Measurements from ENCODE around the gene CXCL3.
"Not testable (repeated sequence)": the region's sequence is repeated elsewhere in the genome, so short reads cannot be mapped to it uniquely, and the experiment has no call there.

CXCL3 gene

DNA sequence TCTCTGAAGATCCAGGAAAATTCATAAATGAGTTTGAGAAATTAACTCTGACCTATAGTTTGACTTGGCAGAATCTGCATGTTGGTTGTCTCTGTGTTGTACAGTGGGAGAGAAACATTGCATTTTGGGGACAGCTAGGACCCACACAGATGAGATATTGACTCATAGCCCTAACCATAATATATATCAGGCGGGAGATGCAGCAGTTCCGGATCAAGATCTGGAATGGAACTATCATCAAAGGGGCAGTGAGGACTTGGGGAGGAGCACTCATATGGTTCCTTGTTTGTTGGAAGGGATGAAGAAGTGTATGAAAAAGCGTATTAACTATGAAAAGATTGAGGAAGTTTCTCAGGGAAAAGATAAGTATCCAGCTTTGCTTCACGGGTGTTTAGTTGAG, 46.5 kb upstream of the CXCL3 start:
- Histone ChIP-seq H3K27ac (ENCODE audit: low read length) (no peak overlapping the region), H3K9ac (ENCODE audit: low read depth, low read length) (no peak overlapping the region), H3K4me1 (ENCODE audit: insufficient read depth, low read length) (no peaks in the 10 kb centered on the region), H3K9me3 (ENCODE audit: insufficient read depth, low read length, severe bottlenecking) (no peaks in the 10 kb centered on the region), H3K4me2 (ENCODE audit: insufficient read depth, low read length) (no peak overlapping the region), H4K20me1 (ENCODE audit: insufficient read depth, low read length) (no peaks in the 10 kb centered on the region), H3K79me2 (ENCODE audit: insufficient read depth, low read length) (no peaks in the 10 kb centered on the region), H3K36me3 (ENCODE audit: insufficient read depth, low read length) (no peaks in the 10 kb centered on the region), H3K4me3 (ENCODE audit: low read depth in 1 of 2, low read length in 2 of 2) (no peak overlapping the region), H2AFZ (ENCODE audit: low read depth, low read length) (no peak overlapping the region), H3K27me3 (ENCODE audit: insufficient read depth, low read length, poor library complexity) (no peaks in the 10 kb centered on the region)
- no peak for ATAC-seq (ENCODE audit: insufficient read depth, low read depth)
- TF ChIP-seq, protein P1, sequence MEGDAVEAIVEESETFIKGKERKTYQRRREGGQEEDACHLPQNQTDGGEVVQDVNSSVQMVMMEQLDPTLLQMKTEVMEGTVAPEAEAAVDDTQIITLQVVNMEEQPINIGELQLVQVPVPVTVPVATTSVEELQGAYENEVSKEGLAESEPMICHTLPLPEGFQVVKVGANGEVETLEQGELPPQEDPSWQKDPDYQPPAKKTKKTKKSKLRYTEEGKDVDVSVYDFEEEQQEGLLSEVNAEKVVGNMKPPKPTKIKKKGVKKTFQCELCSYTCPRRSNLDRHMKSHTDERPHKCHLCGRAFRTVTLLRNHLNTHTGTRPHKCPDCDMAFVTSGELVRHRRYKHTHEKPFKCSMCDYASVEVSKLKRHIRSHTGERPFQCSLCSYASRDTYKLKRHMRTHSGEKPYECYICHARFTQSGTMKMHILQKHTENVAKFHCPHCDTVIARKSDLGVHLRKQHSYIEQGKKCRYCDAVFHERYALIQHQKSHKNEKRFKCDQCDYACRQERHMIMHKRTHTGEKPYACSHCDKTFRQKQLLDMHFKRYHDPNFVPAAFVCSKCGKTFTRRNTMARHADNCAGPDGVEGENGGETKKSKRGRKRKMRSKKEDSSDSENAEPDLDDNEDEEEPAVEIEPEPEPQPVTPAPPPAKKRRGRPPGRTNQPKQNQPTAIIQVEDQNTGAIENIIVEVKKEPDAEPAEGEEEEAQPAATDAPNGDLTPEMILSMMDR (IDR thresholded peaks at IDR 0.05; ENCODE audit: borderline replicate concordance, extremely low read depth, low read length, poor library complexity, severe bottlenecking) = no peak
- no peak for TF ChIP-seq EZH2 (IDR thresholded peaks at IDR 0.05; ENCODE audit: borderline replicate concordance, low read depth, low read length, severe bottlenecking)
- DNase-seq = no peak

DNA sequence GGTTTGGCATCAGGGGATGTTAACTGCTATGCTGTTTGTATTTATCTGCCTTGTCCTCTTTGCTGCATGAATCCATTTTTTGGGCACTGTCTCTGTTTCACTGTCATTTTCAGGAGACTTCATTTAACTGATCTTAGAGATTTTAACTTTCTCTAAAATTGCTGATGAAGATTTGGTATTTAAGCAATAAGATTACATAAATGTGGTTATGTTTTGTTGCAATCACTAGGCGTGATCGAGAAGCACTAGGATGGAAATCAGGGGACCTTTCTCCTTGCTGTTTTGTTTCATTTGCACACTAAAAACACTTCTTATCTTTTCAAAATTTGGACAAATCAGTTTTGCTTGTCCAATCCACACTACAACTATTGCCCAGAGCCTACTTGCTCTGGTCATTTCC, 45.1 kb upstream of the CXCL3 start:
- Histone ChIP-seq H4K20me1 (ENCODE audit: insufficient read depth, low read length) (no peaks in the 10 kb centered on the region), H3K4me2 (ENCODE audit: insufficient read depth, low read length) (no peak overlapping the region), H3K79me2 (ENCODE audit: insufficient read depth, low read length) (no peaks in the 10 kb centered on the region)

DNA sequence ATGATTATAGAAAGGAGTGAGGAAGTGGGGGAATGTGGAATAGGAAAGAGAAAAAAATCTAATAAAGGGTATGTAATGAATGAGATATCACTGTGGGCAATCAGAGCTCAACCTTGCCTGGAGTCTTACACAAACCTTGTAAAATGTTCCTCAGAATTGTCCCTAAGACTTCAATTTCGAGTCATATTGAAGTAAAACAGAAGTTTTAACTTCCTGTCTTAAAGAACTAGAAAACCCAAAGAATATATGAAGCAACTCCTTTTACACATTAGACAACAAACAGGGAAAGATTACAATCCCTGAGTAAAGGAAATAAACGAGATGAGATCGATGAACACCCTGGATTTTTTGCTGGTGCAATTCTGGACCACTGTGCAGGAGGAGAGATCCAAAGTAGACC, 42.5 kb upstream of the CXCL3 start:
- no peak for ATAC-seq (ENCODE audit: insufficient read depth, low read depth)
- Histone ChIP-seq H4K20me1 (ENCODE audit: insufficient read depth, low read length) (no peaks in the 10 kb centered on the region), H3K4me1 (ENCODE audit: insufficient read depth, low read length) (no peaks in the 10 kb centered on the region), H3K9ac (ENCODE audit: low read depth, low read length) (no peak overlapping the region), H3K9me3 (ENCODE audit: insufficient read depth, low read length, severe bottlenecking) (no peaks in the 10 kb centered on the region), H3K79me2 (ENCODE audit: insufficient read depth, low read length) (no peaks in the 10 kb centered on the region), H3K27ac (ENCODE audit: low read length) (no peak overlapping the region), H3K4me3 (ENCODE audit: low read depth in 1 of 2, low read length in 2 of 2) (no peak overlapping the region), H3K27me3 (ENCODE audit: insufficient read depth, low read length, poor library complexity) (no peaks in the 10 kb centered on the region), H3K4me2 (ENCODE audit: insufficient read depth, low read length) (no peak overlapping the region), H3K36me3 (ENCODE audit: insufficient read depth, low read length) (no peaks in the 10 kb centered on the region), H2AFZ (ENCODE audit: low read depth, low read length) (no peak overlapping the region)
- TF ChIP-seq EZH2 (IDR thresholded peaks at IDR 0.05; ENCODE audit: borderline replicate concordance, low read depth, low read length, severe bottlenecking) = no peak
- DNase-seq = no peak

More for the DNA sequence above, 45.1 kb upstream of the CXCL3 start:
- no peaks in the 10 kb centered on the region for H3K4me1 ChIP-seq (ENCODE audit: insufficient read depth, low read length)
- no peaks in the 10 kb centered on the region for H3K27me3 ChIP-seq (ENCODE audit: insufficient read depth, low read length, poor library complexity)
- no peak overlapping the region for H2AFZ ChIP-seq (ENCODE audit: low read depth, low read length)
- no peak overlapping the region for H3K27ac ChIP-seq (ENCODE audit: low read length)
- TF ChIP-seq, protein P1 (IDR thresholded peaks at IDR 0.05; ENCODE audit: borderline replicate concordance, extremely low read depth, low read length, poor library complexity, severe bottlenecking) = no peak
- TF ChIP-seq EZH2 (IDR thresholded peaks at IDR 0.05; ENCODE audit: borderline replicate concordance, low read depth, low read length, severe bottlenecking) = no peak
- H3K9ac ChIP-seq (ENCODE audit: low read depth, low read length) = no peak overlapping the region
- no peaks in the 10 kb centered on the region for H3K36me3 ChIP-seq (ENCODE audit: insufficient read depth, low read length)
- ATAC-seq (ENCODE audit: insufficient read depth, low read depth) (no peak), DNase-seq (no peak)
- H3K9me3 ChIP-seq (ENCODE audit: insufficient read depth, low read length, severe bottlenecking) = no peaks in the 10 kb centered on the region
- no peak overlapping the region for H3K4me3 ChIP-seq (ENCODE audit: low read depth in 1 of 2, low read length in 2 of 2)

DNA sequence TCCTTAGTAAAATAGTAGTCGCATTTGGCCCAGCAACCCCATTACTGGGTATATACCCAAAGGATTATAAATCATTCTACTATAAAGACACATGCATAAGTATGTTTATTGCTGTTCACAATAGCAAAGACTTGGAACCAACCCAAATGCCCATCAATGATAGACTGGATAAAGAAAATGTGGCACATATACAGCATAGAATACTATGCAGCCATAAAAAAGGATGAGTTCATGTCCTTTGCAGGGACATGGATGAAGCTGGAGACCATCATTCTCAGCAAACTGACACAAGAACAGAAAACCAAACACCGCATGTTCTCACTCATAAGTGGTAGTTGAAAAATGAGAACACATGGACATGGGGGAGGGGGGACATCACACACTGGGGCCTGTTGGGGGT, 41.9 kb upstream of the CXCL3 start:
- H4K20me1 ChIP-seq (ENCODE audit: insufficient read depth, low read length); H3K4me2 ChIP-seq (ENCODE audit: insufficient read depth, low read length); H3K9ac ChIP-seq (ENCODE audit: low read depth, low read length); H2AFZ ChIP-seq (ENCODE audit: low read depth, low read length); H3K27me3 ChIP-seq (ENCODE audit: insufficient read depth, low read length, poor library complexity); H3K79me2 ChIP-seq (ENCODE audit: insufficient read depth, low read length); H3K4me3 ChIP-seq (ENCODE audit: low read depth in 1 of 2, low read length in 2 of 2); ATAC-seq (ENCODE audit: insufficient read depth, low read depth); H3K36me3 ChIP-seq (ENCODE audit: insufficient read depth, low read length); H3K27ac ChIP-seq (ENCODE audit: low read length); H3K9me3 ChIP-seq (ENCODE audit: insufficient read depth, low read length, severe bottlenecking); DNase-seq; H3K4me1 ChIP-seq (ENCODE audit: insufficient read depth, low read length): not testable (repeated sequence)

- H3K4me2 ChIP-seq (ENCODE audit: insufficient read depth, low read length); H3K27me3 ChIP-seq (ENCODE audit: insufficient read depth, low read length, poor library complexity); H3K27ac ChIP-seq (ENCODE audit: low read length); ATAC-seq (ENCODE audit: insufficient read depth, low read depth); H3K9ac ChIP-seq (ENCODE audit: low read depth, low read length); H3K9me3 ChIP-seq (ENCODE audit: insufficient read depth, low read length, severe bottlenecking); H3K4me3 ChIP-seq (ENCODE audit: low read depth in 1 of 2, low read length in 2 of 2); H2AFZ ChIP-seq (ENCODE audit: low read depth, low read length); DNase-seq; H4K20me1 ChIP-seq (ENCODE audit: insufficient read depth, low read length); H3K79me2 ChIP-seq (ENCODE audit: insufficient read depth, low read length); H3K4me1 ChIP-seq (ENCODE audit: insufficient read depth, low read length); H3K36me3 ChIP-seq (ENCODE audit: insufficient read depth, low read length): not testable (repeated sequence)
These were observed 40.5 kb upstream of the CXCL3 start for GRCh38 chr4:74079024-74079423.
